DOHH2 (cell line): ENCODE results near the gene CEP57.

Experiments
- H3F3A ChIP-seq: fragments of 200-600 bp; sonication (generic), shearing (Covaris generic); 2 replicates; pipeline ENCODE4 v1.6.0; 2016; ENCODE audit warnings: antibody characterized with exemption, mild to moderate bottlenecking; ENCODE audit not compliant: control insufficient read depth, insufficient read depth
- H3K27ac ChIP-seq: fragments of 200-600 bp; sonication (generic); 2 replicates; pipeline ENCODE4 v1.5.1; 2014; ENCODE audit warnings: low read depth, mild to moderate bottlenecking, low read length, moderate library complexity
- H3K27me3 ChIP-seq: fragments of 200-600 bp; sonication (generic); 2 replicates; pipeline ENCODE4 v1.6.1; 2014; ENCODE audit warnings: mild to moderate bottlenecking, low read length, mixed read lengths; ENCODE audit not compliant: control insufficient read depth
- H3K36me3 ChIP-seq: fragments of 200-600 bp; sonication (generic); 2 replicates; pipeline ENCODE4 v1.6.1; 2014; ENCODE audit warnings: mild to moderate bottlenecking, low read length, moderate library complexity, mixed read lengths; ENCODE audit not compliant: control insufficient read depth
- H3K4me1 ChIP-seq: fragments of 200-600 bp; sonication (generic); 2 replicates; pipeline ENCODE4 v1.6.1; 2014; ENCODE audit warnings: mild to moderate bottlenecking, low read length, mixed read lengths; ENCODE audit not compliant: control insufficient read depth
- H3K4me2 ChIP-seq: fragments of 200-600 bp; sonication (generic); 2 replicates; pipeline ENCODE4 v1.6.0; 2014; ENCODE audit warnings: mild to moderate bottlenecking, low read length, moderate library complexity
- H3K4me3 ChIP-seq: fragments of 200-600 bp; sonication (generic); 2 replicates; pipeline ENCODE4 v1.5.1; 2014; ENCODE audit warnings: mild to moderate bottlenecking, low read length, mixed read lengths
- H3K79me2 ChIP-seq: fragments of 200-600 bp; sonication (generic); 2 replicates; pipeline ENCODE4 v1.6.1; 2014; ENCODE audit warnings: mild to moderate bottlenecking, low read length, mixed read lengths; ENCODE audit not compliant: control insufficient read depth
- H3K9me2 ChIP-seq: fragments of 200-600 bp; sonication (generic); replicated peaks from 2 replicates; pipeline ENCODE4 v1.6.1; 2014; ENCODE audit warnings: mild to moderate bottlenecking, low read length, mixed read lengths; ENCODE audit not compliant: control insufficient read depth
- H3K9me3 ChIP-seq: fragments of 200-600 bp; sonication (generic); 2 replicates; pipeline ENCODE4 v1.6.1; 2014; ENCODE audit warnings: antibody characterized with exemption, low read length, mixed read lengths; ENCODE audit not compliant: control insufficient read depth, insufficient read depth
- H4K20me1 ChIP-seq: fragments of 200-600 bp; sonication (generic); 2 replicates; pipeline ENCODE4 v1.6.0; 2014; ENCODE audit warnings: low read depth, mild to moderate bottlenecking, antibody characterized with exemption, low read length, moderate library complexity; ENCODE audit not compliant: control insufficient read depth, insufficient read depth
- EZH2phosphoT487 ChIP-seq: fragments of 200-600 bp; sonication (generic); IDR thresholded peaks from 2 replicates; pipeline ENCODE4 v1.6.1; 2017; ENCODE audit warnings: borderline replicate concordance, mild to moderate bottlenecking, antibody characterized with exemption, low read length, moderate library complexity, mixed read lengths
- TF ChIP-seq, protein P1 (sequence below): fragments of 200-600 bp; sonication (generic); IDR thresholded peaks from one replicate; pipeline ENCODE4 v1.5.1; 2014; ENCODE audit warnings: antibody characterized with exemption, mild to moderate bottlenecking, low read depth, low read length; ENCODE audit not compliant: poor library complexity, severe bottlenecking

Gene CEP57

DNA sequence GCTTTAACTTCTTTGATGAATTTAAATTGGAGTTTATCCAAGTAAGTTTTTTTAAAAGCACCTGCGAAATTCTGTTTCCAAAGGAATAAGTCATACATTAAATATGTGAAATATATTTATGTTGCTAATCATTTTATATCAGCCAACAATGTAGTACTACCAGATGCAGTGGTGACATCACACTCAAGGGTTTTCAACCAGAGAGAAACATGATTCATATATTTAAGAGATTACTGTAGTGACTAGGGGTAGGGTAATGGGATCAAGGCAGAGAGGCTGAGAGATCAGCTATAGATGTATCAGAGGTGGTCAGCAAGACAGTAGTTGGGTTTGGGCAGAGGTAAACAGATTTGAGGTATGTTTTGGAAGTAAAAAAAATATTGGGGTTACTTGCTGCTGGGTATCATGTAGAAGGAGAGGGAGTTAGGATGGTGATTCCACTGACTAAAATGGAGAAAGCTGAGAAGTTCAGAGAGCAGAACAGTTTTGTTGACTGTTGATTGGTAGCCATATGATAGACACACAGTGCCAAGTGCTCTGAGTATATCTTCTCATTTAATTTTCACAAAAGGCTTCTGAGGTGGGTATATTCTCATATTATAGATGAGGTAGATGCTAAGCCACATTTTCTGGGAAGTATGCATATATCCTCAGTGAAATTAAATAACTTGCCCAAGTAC is 39.4 kb downstream of the CEP57 start:
- Histone ChIP-seq H3K4me1 (no peaks in the 10 kb centered on the region), H3K9me3 (no peaks in the 10 kb centered on the region), H3K9me2 (no peaks in the 10 kb centered on the region), H3K27me3 (no peaks in the 10 kb centered on the region), H3K36me3 (peaks cover 83% of the 10 kb centered on the region), H4K20me1 (no peaks in the 10 kb centered on the region), H3K79me2 (no peaks in the 10 kb centered on the region), H3K27ac (no peak overlapping the region), H3F3A (peaks cover 3% of the 10 kb centered on the region; the same call in 1 of the 2 replicates), H3K4me2 (no peak overlapping the region), H3K4me3 (no peak overlapping the region)
- no peak for TF ChIP-seq EZH2phosphoT487
- TF ChIP-seq, protein P1, sequence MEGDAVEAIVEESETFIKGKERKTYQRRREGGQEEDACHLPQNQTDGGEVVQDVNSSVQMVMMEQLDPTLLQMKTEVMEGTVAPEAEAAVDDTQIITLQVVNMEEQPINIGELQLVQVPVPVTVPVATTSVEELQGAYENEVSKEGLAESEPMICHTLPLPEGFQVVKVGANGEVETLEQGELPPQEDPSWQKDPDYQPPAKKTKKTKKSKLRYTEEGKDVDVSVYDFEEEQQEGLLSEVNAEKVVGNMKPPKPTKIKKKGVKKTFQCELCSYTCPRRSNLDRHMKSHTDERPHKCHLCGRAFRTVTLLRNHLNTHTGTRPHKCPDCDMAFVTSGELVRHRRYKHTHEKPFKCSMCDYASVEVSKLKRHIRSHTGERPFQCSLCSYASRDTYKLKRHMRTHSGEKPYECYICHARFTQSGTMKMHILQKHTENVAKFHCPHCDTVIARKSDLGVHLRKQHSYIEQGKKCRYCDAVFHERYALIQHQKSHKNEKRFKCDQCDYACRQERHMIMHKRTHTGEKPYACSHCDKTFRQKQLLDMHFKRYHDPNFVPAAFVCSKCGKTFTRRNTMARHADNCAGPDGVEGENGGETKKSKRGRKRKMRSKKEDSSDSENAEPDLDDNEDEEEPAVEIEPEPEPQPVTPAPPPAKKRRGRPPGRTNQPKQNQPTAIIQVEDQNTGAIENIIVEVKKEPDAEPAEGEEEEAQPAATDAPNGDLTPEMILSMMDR, result no peak

DNA sequence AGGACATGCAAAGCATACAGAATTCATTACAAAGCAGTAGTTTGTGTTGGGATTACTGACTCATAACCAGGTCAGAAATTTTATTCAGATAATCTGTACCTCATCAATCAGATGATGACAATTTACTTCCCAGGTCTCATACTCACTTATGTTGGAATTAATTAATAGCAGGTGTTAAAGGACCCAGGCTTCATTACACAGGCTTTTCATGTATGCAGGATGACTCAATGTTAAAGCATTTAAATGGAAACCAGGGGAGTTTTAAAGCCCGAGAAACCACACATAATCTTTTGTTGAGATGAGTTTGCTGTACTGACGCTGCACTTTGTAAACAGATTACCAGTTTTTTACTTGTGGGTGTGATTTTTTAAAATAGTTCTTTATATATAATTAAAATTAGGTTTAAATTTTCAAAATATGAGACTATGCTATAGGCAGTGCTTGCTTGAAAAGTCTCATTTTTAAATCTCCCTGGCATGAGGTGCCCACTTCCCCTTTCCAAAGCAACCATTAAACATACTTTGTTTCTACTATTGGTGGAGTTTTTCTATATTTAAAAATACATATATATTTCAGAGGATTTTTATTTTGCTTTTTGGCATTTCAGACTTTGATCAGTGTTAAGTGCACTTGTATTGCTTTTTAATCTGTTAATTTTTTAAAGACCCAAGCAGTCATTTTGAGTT is 41.0 kb downstream of the CEP57 start:
- H3K36me3 ChIP-seq, result peaks cover 91% of the 10 kb centered on the region
- no peaks in the 10 kb centered on the region for H3K27me3 ChIP-seq
- no peak overlapping the region for H3K4me2 ChIP-seq
- H3K79me2 ChIP-seq, result no peaks in the 10 kb centered on the region
- H3F3A ChIP-seq, result peaks cover 3% of the 10 kb centered on the region; the same call in 1 of the 2 replicates
- no peaks in the 10 kb centered on the region for H3K9me3 ChIP-seq
- H3K4me3 ChIP-seq, result no peak overlapping the region
- TF ChIP-seq, protein P1, result no peak
- no peak for TF ChIP-seq EZH2phosphoT487
- no peaks in the 10 kb centered on the region for H3K9me2 ChIP-seq
- no peaks in the 10 kb centered on the region for H3K4me1 ChIP-seq
- H3K27ac ChIP-seq, result no peak overlapping the region
- no peaks in the 10 kb centered on the region for H4K20me1 ChIP-seq

DNA sequence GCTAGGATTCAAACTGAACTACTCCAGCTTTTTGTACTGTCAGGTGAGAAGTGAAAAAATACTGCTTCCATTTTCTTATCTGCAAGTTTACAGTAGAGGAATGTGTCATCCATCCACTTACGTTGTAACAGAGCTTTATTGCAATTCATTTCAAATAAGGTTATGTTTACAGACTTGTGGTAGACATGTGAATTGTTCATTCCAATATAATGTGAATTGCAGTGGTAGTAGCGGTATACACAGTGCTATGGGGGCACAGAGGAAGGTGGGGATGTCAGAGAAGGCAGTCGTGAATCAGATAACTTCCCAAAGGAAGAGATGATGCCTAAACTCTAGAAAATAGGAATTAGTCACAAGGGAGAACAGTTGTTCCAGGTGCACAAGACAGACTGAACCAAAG is 42.5 kb downstream of the CEP57 start:
- no peaks in the 10 kb centered on the region for H4K20me1 ChIP-seq
- no peaks in the 10 kb centered on the region for H3K79me2 ChIP-seq
- peaks cover 3% of the 10 kb centered on the region; the same call in 1 of the 2 replicates for H3F3A ChIP-seq
- no peaks in the 10 kb centered on the region for H3K4me1 ChIP-seq
- H3K4me3 ChIP-seq, result no peak overlapping the region
- TF ChIP-seq, protein P1, result no peak
- TF ChIP-seq EZH2phosphoT487, result no peak
- no peak overlapping the region for H3K27ac ChIP-seq
- H3K36me3 ChIP-seq, result peaks cover 87% of the 10 kb centered on the region
- H3K4me2 ChIP-seq, result no peak overlapping the region
- H3K9me3 ChIP-seq, result no peaks in the 10 kb centered on the region
- no peaks in the 10 kb centered on the region for H3K27me3 ChIP-seq
- no peaks in the 10 kb centered on the region for H3K9me2 ChIP-seq
